GM23338 (cell line): ENCODE data around the gene JAG1. TPM values are rescaled to one million over a fixed set of nuclear protein-coding genes. Genes with fewer than 3 reads are reported as not detected.

Source experiments
- ATAC-seq: fragments of 200-7000 bp; cut with Tn5 transposase; 3 replicates; pipeline ENCODE4 v1.9.1; 2020
- DNase-seq: peaks from one replicate; pipeline ENCODE4 v3.0.0-alpha.2; 2015; ENCODE audit warnings: low spot score
- H2AFZ ChIP-seq: fragments of 200-600 bp; sonication (generic); 2 replicates; pipeline ENCODE4 v1.8.0; 2016; ENCODE audit warnings: antibody characterized with exemption, mild to moderate bottlenecking, moderate library complexity
- H3F3A ChIP-seq: fragments of 200-600 bp; sonication (generic); replicated peaks from 2 replicates; pipeline ENCODE4 v1.8.0; 2017; ENCODE audit warnings: antibody characterized with exemption, mixed run types, low read depth
- H3K27ac ChIP-seq: fragments of 200-600 bp; sonication (generic); 2 replicates; pipeline ENCODE4 v1.6.1; 2016; ENCODE audit warnings: low read depth
- H3K27me3 ChIP-seq: fragments of 200-600 bp; sonication (generic); 2 replicates; pipeline ENCODE4 v1.8.0; 2016; ENCODE audit warnings: mild to moderate bottlenecking, mixed run types, moderate library complexity; ENCODE audit not compliant: insufficient read depth
- H3K36me3 ChIP-seq: fragments of 200-600 bp; sonication (generic); 2 replicates; pipeline ENCODE4 v1.8.0; 2016; ENCODE audit warnings: mild to moderate bottlenecking; ENCODE audit not compliant: insufficient read depth
- H3K4me1 ChIP-seq: fragments of 200-600 bp; sonication (generic); 2 replicates; pipeline ENCODE4 v1.8.0; 2016; ENCODE audit warnings: mild to moderate bottlenecking, moderate library complexity; ENCODE audit not compliant: insufficient read depth
- H3K4me2 ChIP-seq: fragments of 200-600 bp; sonication (generic); 2 replicates; pipeline ENCODE4 v1.7.1; 2017; ENCODE audit warnings: mixed run types
- H3K4me3 ChIP-seq: fragments of 200-600 bp; sonication (generic); 2 replicates; pipeline ENCODE4 v1.6.1; 2016; ENCODE audit warnings: mixed run types
- H3K79me2 ChIP-seq: fragments of 200-600 bp; sonication (generic); replicated peaks from 2 replicates; pipeline ENCODE4 v1.8.0; 2017; ENCODE audit warnings: mild to moderate bottlenecking; ENCODE audit not compliant: insufficient read depth
- H3K9me2 ChIP-seq: fragments of 200-600 bp; sonication (generic); 2 replicates; pipeline ENCODE4 v1.8.0; 2017; ENCODE audit not compliant: insufficient read depth
- H4K20me1 ChIP-seq: fragments of 200-600 bp; sonication (generic); replicated peaks from 2 replicates; pipeline ENCODE4 v1.8.0; 2017; ENCODE audit warnings: mild to moderate bottlenecking; ENCODE audit not compliant: insufficient read depth
- H3K27ac Mint-ChIP-seq: 2 replicates; pipeline ENCODE4 v1.8.0; 2020; ENCODE audit warnings: inconsistent platforms, mild to moderate bottlenecking, moderate library complexity, mixed read lengths
- H3K27me3 Mint-ChIP-seq: 3 replicates; pipeline ENCODE4 v1.8.0; 2022; ENCODE audit warnings: low read depth, mild to moderate bottlenecking, moderate library complexity, mixed read lengths, inconsistent platforms; ENCODE audit not compliant: insufficient read depth, poor library complexity
- H3K36me3 Mint-ChIP-seq: 3 replicates; pipeline ENCODE4 v1.8.0; 2021; ENCODE audit warnings: low read depth, mild to moderate bottlenecking, inconsistent platforms, moderate library complexity, mixed read lengths
- H3K4me1 Mint-ChIP-seq: 3 replicates; pipeline ENCODE4 v1.8.0; 2020; ENCODE audit warnings: mild to moderate bottlenecking, inconsistent platforms, mixed read lengths
- H3K4me3 Mint-ChIP-seq: 3 replicates; pipeline ENCODE4 v1.8.0; 2021; ENCODE audit warnings: moderate library complexity, mild to moderate bottlenecking, inconsistent platforms, mixed read lengths
- H3K9me3 Mint-ChIP-seq: 3 replicates; pipeline ENCODE4 v1.8.0; 2020; ENCODE audit warnings: moderate library complexity, mild to moderate bottlenecking, inconsistent platforms, mixed read lengths
- CREB1 ChIP-seq: fragments of 250-450 bp; sonication (Bioruptor Pico); IDR thresholded peaks from 2 replicates; pipeline ENCODE4 v1.5.0; 2020; ENCODE audit warnings: low read depth, mild to moderate bottlenecking, moderate library complexity
- EZH2 ChIP-seq: fragments of 200-600 bp; sonication (generic); IDR thresholded peaks from one replicate; pipeline ENCODE4 v1.8.0; 2017; ENCODE audit warnings: antibody characterized with exemption, mild to moderate bottlenecking, low read depth; ENCODE audit not compliant: unreplicated experiment
- JUNB ChIP-seq: IDR thresholded peaks from one replicate; pipeline ENCODE4 v1.6.1; 2016; ENCODE audit warnings: antibody characterized with exemption; ENCODE audit not compliant: unreplicated experiment
- NANOG ChIP-seq: IDR thresholded peaks from 2 replicates; pipeline ENCODE4 v1.6.1; 2016; ENCODE audit warnings: antibody characterized with exemption, borderline replicate concordance
- POLR2AphosphoS5 ChIP-seq: IDR thresholded peaks from 2 replicates; pipeline ENCODE4 v1.6.1; 2016; ENCODE audit warnings: antibody characterized with exemption, low read depth
- ZNF114 ChIP-seq: fragments of 250-450 bp; sonication (Bioruptor Pico); IDR thresholded peaks from 2 replicates; pipeline ENCODE4 v1.5.0; 2020; ENCODE audit warnings: mild to moderate bottlenecking, moderate library complexity
- polyA plus RNA-seq: library from polyadenylated mRNA; unstranded; fragments of >200 nt; fragmentation: Nextera tagmentation; extraction: Ambion mirVana; gene quantifications from 2 replicates; pipeline ENCODE4 v1.2.1, GENCODE V29; 2016
- total RNA-seq: library from RNA; depleted of rRNA; stranded (reverse); fragments of >200 nt; shearing (Covaris generic); gene quantifications from 2 replicates; pipeline ENCODE4 v1.2.3, GENCODE V29; 2014
- TF ChIP-seq, protein P1 (sequence below): IDR thresholded peaks from one replicate; pipeline ENCODE4 v1.6.1; 2018; ENCODE audit warnings: antibody characterized with exemption; ENCODE audit not compliant: unreplicated experiment
- TF ChIP-seq, protein P2 (sequence below): IDR thresholded peaks from 2 replicates; pipeline ENCODE4 v1.6.1; 2016; ENCODE audit warnings: antibody characterized with exemption
- TF ChIP-seq, protein P3 (sequence below): fragments of 250-450 bp; sonication (Bioruptor Pico); IDR thresholded peaks from 2 replicates; pipeline ENCODE4 v1.5.0; 2020; ENCODE audit warnings: mild to moderate bottlenecking, moderate library complexity
- TF ChIP-seq, protein P4 (sequence below), 2 experiments: fragments of 200-600 bp in 1 of 2; sonication (generic) in 1 of 2; conservative IDR thresholded peaks; 2 replicates each; pipeline versions ENCODE4 v1.5.1 to v1.6.1; 2016 to 2017; ENCODE audit warnings: antibody characterized with exemption in 2 of 2, low read depth in 2 of 2, mild to moderate bottlenecking in 2 of 2, moderate library complexity in 1 of 2

The JAG1 gene
- total and polyA plus RNA-seq, 2 experiments from 2014 or later, result 9.7 to 46.5 TPM

DNA sequence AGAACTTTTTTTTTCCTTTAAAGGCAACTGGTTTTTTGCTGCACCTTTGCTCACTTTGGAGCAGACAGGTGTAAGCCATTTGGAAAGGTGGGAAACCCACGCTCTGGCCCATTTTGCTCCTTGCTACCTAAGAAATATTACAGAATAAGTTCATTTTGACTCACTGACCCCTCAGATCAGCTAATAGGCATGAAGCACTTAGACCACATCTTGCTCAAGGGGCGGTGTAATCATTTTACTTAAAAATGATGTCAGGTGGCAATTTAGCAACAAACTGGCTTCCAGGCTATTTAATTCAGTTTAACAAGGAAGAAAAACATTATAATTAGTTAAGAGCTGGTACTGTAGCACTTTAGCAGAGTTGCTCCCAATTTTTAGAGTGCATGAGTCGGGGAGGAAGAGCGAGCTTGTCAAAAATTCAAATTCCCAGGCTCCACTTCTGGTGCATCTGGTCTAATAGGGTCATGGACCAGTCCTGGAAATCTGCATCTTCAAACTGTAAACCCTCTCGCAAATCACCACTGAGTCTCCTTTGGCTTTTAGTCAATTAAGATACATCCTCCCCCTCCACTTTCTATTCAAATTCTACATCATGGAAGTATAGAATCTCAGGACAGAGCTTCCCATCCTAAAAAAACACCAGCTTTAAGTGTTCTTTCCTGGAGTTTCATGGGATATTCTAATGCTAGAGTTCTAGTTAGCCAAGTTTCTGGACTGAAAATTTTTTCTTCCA, 38.2 kb downstream of the JAG1 start:
- peaks cover 31% of the 10 kb centered on the region for H3K36me3 Mint-ChIP-seq
- H3K27ac Mint-ChIP-seq, result no peak overlapping the region
- peaks cover 78% of the 10 kb centered on the region for H3K4me1 Mint-ChIP-seq
- Histone ChIP-seq H3K4me1 (peaks cover 62% of the 10 kb centered on the region), H3K4me2 (no peak overlapping the region), H3K36me3 (peaks cover 20% of the 10 kb centered on the region), H3K27me3 (no peaks in the 10 kb centered on the region), H2AFZ (no peak overlapping the region), H3K4me3 (no peak overlapping the region), H3K9me2 (no peaks in the 10 kb centered on the region; the same call in 1 of the 2 replicates), H3F3A (no peaks in the 10 kb centered on the region), H3K79me2 (0 out of 2 replicates have a peak, but pooled peaks cover 3% of the 10 kb centered on the region), H3K27ac (no peak overlapping the region), H4K20me1 (0 out of 2 replicates have a peak, but pooled peaks cover 2% of the 10 kb centered on the region)
- DNase-seq (no peak), ATAC-seq (no peak)
- no peak overlapping the region for H3K4me3 Mint-ChIP-seq
- no peaks in the 10 kb centered on the region for H3K9me3 Mint-ChIP-seq
- H3K27me3 Mint-ChIP-seq, result peaks cover 7% of the 10 kb centered on the region
- TF ChIP-seq POLR2AphosphoS5 (no peak), CREB1 (CRISPR knock-in tag) (no peak), JUNB (no peak), ZNF114 (CRISPR knock-in tag) (no peak), EZH2 (no peak), NANOG (no peak)
- TF ChIP-seq, protein P1, sequence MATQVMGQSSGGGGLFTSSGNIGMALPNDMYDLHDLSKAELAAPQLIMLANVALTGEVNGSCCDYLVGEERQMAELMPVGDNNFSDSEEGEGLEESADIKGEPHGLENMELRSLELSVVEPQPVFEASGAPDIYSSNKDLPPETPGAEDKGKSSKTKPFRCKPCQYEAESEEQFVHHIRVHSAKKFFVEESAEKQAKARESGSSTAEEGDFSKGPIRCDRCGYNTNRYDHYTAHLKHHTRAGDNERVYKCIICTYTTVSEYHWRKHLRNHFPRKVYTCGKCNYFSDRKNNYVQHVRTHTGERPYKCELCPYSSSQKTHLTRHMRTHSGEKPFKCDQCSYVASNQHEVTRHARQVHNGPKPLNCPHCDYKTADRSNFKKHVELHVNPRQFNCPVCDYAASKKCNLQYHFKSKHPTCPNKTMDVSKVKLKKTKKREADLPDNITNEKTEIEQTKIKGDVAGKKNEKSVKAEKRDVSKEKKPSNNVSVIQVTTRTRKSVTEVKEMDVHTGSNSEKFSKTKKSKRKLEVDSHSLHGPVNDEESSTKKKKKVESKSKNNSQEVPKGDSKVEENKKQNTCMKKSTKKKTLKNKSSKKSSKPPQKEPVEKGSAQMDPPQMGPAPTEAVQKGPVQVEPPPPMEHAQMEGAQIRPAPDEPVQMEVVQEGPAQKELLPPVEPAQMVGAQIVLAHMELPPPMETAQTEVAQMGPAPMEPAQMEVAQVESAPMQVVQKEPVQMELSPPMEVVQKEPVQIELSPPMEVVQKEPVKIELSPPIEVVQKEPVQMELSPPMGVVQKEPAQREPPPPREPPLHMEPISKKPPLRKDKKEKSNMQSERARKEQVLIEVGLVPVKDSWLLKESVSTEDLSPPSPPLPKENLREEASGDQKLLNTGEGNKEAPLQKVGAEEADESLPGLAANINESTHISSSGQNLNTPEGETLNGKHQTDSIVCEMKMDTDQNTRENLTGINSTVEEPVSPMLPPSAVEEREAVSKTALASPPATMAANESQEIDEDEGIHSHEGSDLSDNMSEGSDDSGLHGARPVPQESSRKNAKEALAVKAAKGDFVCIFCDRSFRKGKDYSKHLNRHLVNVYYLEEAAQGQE, result no peak
- TF ChIP-seq, protein P2, sequence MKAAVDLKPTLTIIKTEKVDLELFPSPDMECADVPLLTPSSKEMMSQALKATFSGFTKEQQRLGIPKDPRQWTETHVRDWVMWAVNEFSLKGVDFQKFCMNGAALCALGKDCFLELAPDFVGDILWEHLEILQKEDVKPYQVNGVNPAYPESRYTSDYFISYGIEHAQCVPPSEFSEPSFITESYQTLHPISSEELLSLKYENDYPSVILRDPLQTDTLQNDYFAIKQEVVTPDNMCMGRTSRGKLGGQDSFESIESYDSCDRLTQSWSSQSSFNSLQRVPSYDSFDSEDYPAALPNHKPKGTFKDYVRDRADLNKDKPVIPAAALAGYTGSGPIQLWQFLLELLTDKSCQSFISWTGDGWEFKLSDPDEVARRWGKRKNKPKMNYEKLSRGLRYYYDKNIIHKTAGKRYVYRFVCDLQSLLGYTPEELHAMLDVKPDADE, result no peak
- TF ChIP-seq, protein P3, sequence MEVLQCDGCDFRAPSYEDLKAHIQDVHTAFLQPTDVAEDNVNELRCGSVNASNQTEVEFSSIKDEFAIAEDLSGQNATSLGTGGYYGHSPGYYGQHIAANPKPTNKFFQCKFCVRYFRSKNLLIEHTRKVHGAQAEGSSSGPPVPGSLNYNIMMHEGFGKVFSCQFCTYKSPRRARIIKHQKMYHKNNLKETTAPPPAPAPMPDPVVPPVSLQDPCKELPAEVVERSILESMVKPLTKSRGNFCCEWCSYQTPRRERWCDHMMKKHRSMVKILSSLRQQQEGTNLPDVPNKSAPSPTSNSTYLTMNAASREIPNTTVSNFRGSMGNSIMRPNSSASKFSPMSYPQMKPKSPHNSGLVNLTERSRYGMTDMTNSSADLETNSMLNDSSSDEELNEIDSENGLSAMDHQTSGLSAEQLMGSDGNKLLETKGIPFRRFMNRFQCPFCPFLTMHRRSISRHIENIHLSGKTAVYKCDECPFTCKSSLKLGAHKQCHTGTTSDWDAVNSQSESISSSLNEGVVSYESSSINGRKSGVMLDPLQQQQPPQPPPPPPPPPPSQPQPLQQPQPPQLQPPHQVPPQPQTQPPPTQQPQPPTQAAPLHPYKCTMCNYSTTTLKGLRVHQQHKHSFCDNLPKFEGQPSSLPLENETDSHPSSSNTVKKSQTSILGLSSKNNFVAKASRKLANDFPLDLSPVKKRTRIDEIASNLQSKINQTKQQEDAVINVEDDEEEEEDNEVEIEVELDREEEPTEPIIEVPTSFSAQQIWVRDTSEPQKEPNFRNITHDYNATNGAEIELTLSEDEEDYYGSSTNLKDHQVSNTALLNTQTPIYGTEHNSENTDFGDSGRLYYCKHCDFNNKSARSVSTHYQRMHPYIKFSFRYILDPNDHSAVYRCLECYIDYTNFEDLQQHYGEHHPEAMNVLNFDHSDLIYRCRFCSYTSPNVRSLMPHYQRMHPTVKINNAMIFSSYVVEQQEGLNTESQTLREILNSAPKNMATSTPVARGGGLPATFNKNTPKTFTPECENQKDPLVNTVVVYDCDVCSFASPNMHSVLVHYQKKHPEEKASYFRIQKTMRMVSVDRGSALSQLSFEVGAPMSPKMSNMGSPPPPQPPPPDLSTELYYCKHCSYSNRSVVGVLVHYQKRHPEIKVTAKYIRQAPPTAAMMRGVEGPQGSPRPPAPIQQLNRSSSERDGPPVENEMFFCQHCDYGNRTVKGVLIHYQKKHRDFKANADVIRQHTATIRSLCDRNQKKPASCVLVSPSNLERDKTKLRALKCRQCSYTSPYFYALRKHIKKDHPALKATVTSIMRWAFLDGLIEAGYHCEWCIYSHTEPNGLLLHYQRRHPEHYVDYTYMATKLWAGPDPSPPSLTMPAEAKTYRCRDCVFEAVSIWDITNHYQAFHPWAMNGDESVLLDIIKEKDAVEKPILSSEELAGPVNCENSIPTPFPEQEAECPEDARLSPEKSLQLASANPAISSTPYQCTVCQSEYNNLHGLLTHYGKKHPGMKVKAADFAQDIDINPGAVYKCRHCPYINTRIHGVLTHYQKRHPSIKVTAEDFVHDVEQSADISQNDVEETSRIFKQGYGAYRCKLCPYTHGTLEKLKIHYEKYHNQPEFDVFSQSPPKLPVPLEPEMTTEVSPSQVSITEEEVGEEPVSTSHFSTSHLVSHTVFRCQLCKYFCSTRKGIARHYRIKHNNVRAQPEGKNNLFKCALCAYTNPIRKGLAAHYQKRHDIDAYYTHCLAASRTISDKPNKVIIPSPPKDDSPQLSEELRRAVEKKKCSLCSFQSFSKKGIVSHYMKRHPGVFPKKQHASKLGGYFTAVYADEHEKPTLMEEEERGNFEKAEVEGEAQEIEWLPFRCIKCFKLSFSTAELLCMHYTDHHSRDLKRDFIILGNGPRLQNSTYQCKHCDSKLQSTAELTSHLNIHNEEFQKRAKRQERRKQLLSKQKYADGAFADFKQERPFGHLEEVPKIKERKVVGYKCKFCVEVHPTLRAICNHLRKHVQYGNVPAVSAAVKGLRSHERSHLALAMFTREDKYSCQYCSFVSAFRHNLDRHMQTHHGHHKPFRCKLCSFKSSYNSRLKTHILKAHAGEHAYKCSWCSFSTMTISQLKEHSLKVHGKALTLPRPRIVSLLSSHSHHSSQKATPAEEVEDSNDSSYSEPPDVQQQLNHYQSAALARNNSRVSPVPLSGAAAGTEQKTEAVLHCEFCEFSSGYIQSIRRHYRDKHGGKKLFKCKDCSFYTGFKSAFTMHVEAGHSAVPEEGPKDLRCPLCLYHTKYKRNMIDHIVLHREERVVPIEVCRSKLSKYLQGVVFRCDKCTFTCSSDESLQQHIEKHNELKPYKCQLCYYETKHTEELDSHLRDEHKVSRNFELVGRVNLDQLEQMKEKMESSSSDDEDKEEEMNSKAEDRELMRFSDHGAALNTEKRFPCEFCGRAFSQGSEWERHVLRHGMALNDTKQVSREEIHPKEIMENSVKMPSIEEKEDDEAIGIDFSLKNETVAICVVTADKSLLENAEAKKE (CRISPR knock-in tag), result no peak
- TF ChIP-seq, protein P4, sequence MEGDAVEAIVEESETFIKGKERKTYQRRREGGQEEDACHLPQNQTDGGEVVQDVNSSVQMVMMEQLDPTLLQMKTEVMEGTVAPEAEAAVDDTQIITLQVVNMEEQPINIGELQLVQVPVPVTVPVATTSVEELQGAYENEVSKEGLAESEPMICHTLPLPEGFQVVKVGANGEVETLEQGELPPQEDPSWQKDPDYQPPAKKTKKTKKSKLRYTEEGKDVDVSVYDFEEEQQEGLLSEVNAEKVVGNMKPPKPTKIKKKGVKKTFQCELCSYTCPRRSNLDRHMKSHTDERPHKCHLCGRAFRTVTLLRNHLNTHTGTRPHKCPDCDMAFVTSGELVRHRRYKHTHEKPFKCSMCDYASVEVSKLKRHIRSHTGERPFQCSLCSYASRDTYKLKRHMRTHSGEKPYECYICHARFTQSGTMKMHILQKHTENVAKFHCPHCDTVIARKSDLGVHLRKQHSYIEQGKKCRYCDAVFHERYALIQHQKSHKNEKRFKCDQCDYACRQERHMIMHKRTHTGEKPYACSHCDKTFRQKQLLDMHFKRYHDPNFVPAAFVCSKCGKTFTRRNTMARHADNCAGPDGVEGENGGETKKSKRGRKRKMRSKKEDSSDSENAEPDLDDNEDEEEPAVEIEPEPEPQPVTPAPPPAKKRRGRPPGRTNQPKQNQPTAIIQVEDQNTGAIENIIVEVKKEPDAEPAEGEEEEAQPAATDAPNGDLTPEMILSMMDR (conservative IDR thresholded peaks at IDR 0.05; ENCODE audit: low read depth in 2 of 2), result no peak
